GM20000 (cell line): Measurements from ENCODE around the gene TMCC2.
A peak's percentile ranks its signal among the peaks of the same experiment; 100 is the strongest.

Source experiments
- DNase-seq: peaks from one replicate; pipeline ENCODE4 v3.0.0; 2012; ENCODE audit warnings: low spot score
- CTCF ChIP-seq: IDR thresholded peaks from 2 replicates; pipeline ENCODE4 v1.5.1; 2012; ENCODE audit warnings: mild to moderate bottlenecking, control low read depth; ENCODE audit errors: extremely low read depth, missing control alignments

Gene TMCC2

GRCh38 chr1:205270764-205271163 is 43.0 kb downstream of the TMCC2 start:
- no peak for TF ChIP-seq CTCF
- DNase-seq: no peak

GRCh38 chr1:205271277-205271676 is 43.5 kb downstream of the TMCC2 start:
- TF ChIP-seq CTCF: no peak
- DNase-seq: no peak

GRCh38 chr1:205271745-205272144 is 44.0 kb downstream of the TMCC2 start:
- no peak for DNase-seq
- TF ChIP-seq CTCF: no peak

GRCh38 chr1:205272536-205272935 is 44.8 kb downstream of the TMCC2 start:
- TF ChIP-seq CTCF: no peak
- no peak for DNase-seq

- TF ChIP-seq CTCF: peak; percentile 81
- DNase-seq: peak; percentile 90
These were observed 45.8 kb downstream of the TMCC2 start for GRCh38 chr1:205273551-205273982.

GRCh38 chr1:205274041-205274691 is 46.4 kb downstream of the TMCC2 start:
- DNase-seq: no peak
- TF ChIP-seq CTCF: no peak

- no peak for TF ChIP-seq CTCF
- no peak for DNase-seq
These were observed 47.4 kb downstream of the TMCC2 start for GRCh38 chr1:205275133-205275532.
